H9 (cell line): Measurements from ENCODE around the gene GALNT7. TPM values are rescaled to one million over a fixed set of nuclear protein-coding genes. Genes with fewer than 3 reads are reported as not detected.

Source experiments
- DNase-seq: peaks from one replicate; pipeline ENCODE4 v3.0.0-alpha.2; 2017
- H2AFZ ChIP-seq: one replicate; pipeline ENCODE4 v1.6.1; 2013; ENCODE audit warnings: mild to moderate bottlenecking, low read length, control low read depth, moderate library complexity
- H2AK5ac ChIP-seq: 2 replicates; pipeline ENCODE4 v1.6.1; 2013; ENCODE audit warnings: low read length, control low read depth, mixed read lengths; ENCODE audit not compliant: insufficient read length
- H2BK120ac ChIP-seq: one replicate; pipeline ENCODE4 v1.6.1; 2013; ENCODE audit warnings: low read depth, mild to moderate bottlenecking, low read length, control low read depth, inconsistent platforms; ENCODE audit not compliant: poor library complexity, severe bottlenecking
- H2BK12ac ChIP-seq: 2 replicates; pipeline ENCODE4 v1.6.1; 2013; ENCODE audit warnings: low read length, control low read depth, mixed read lengths, low read depth; ENCODE audit not compliant: insufficient read length
- H2BK15ac ChIP-seq: 2 replicates; pipeline ENCODE4 v1.6.1; 2013; ENCODE audit warnings: low read depth, low read length, control low read depth
- H2BK20ac ChIP-seq: one replicate; pipeline ENCODE4 v1.6.1; 2013; ENCODE audit warnings: low read depth, mild to moderate bottlenecking, low read length, control low read depth, inconsistent platforms; ENCODE audit not compliant: poor library complexity, severe bottlenecking
- H2BK5ac ChIP-seq: 2 replicates; pipeline ENCODE4 v1.6.1; 2013; ENCODE audit warnings: low read length, control low read depth, mixed read lengths; ENCODE audit not compliant: insufficient read length
- H3K14ac ChIP-seq: 2 replicates; pipeline ENCODE4 v1.6.1; 2013; ENCODE audit warnings: low read length, control low read depth; ENCODE audit not compliant: insufficient read depth
- H3K18ac ChIP-seq: 2 replicates; pipeline ENCODE4 v1.6.1; 2013; ENCODE audit warnings: low read depth, mild to moderate bottlenecking, mixed read lengths, low read length, control low read depth; ENCODE audit not compliant: insufficient read length
- H3K23ac ChIP-seq: 2 replicates; pipeline ENCODE4 v1.6.1; 2013; ENCODE audit warnings: low read length, control low read depth, mixed read lengths, low read depth; ENCODE audit not compliant: insufficient read length
- H3K23me2 ChIP-seq: 2 replicates; pipeline ENCODE4 v1.6.1; 2013; ENCODE audit warnings: low read depth, mild to moderate bottlenecking, mixed read lengths, low read length, control low read depth; ENCODE audit not compliant: insufficient read length, poor library complexity, severe bottlenecking
- H3K27ac ChIP-seq: 2 replicates; pipeline ENCODE4 v1.5.1; 2013; ENCODE audit warnings: low read length, control low read depth, mixed read lengths, low read depth; ENCODE audit not compliant: insufficient read length
- H3K27me3 ChIP-seq: 2 replicates; pipeline ENCODE4 v1.6.1; 2013; ENCODE audit warnings: low read length, control low read depth, inconsistent platforms; ENCODE audit not compliant: insufficient read depth
- H3K4ac ChIP-seq: 2 replicates; pipeline ENCODE4 v1.6.1; 2013; ENCODE audit warnings: low read depth, mild to moderate bottlenecking, control low read depth, inconsistent platforms, low read length, moderate library complexity
- H3K4me1 ChIP-seq: 2 replicates; pipeline ENCODE4 v1.6.1; 2013; ENCODE audit warnings: low read length, control low read depth, inconsistent platforms; ENCODE audit not compliant: insufficient read depth
- H3K4me2 ChIP-seq: 2 replicates; pipeline ENCODE4 v1.6.1; 2013; ENCODE audit warnings: low read length, control low read depth, mixed read lengths; ENCODE audit not compliant: insufficient read length, insufficient read depth
- H3K56ac ChIP-seq: 2 replicates; pipeline ENCODE4 v1.6.1; 2013; ENCODE audit warnings: low read depth, mild to moderate bottlenecking, mixed read lengths, low read length, control low read depth; ENCODE audit not compliant: insufficient read length
- H3K79me1 ChIP-seq: 2 replicates; pipeline ENCODE4 v1.6.1; 2013; ENCODE audit warnings: low read depth, mild to moderate bottlenecking, moderate library complexity, low read length, control low read depth, inconsistent platforms; ENCODE audit not compliant: insufficient read depth, poor library complexity, severe bottlenecking
- H3K79me2 ChIP-seq: 2 replicates; pipeline ENCODE4 v1.6.1; 2013; ENCODE audit warnings: low read length, control low read depth, inconsistent platforms; ENCODE audit not compliant: insufficient read depth
- H3K9ac ChIP-seq: 2 replicates; pipeline ENCODE4 v1.6.1; 2013; ENCODE audit warnings: low read length, control low read depth, mixed read lengths; ENCODE audit not compliant: insufficient read length; ENCODE audit errors: extremely low read depth
- H3K9me3 ChIP-seq: one replicate; pipeline ENCODE4 v1.6.1; 2013; ENCODE audit warnings: low read depth, low read length, inconsistent platforms; ENCODE audit not compliant: control insufficient read depth
- H3T11ph ChIP-seq: one replicate; pipeline ENCODE4 v1.6.1; 2013; ENCODE audit warnings: mild to moderate bottlenecking, low read length, control low read depth, inconsistent platforms
- H4K20me1 ChIP-seq: one replicate; pipeline ENCODE4 v1.6.1; 2013; ENCODE audit not compliant: control insufficient read depth, insufficient read length, insufficient read depth
- H4K5ac ChIP-seq: 2 replicates; pipeline ENCODE4 v1.6.1; 2013; ENCODE audit warnings: low read depth, mild to moderate bottlenecking, mixed read lengths, low read length, control low read depth; ENCODE audit not compliant: insufficient read length
- H4K8ac ChIP-seq: replicated peaks from 2 replicates; pipeline ENCODE4 v1.6.1; 2013; ENCODE audit warnings: low read length, control low read depth, mixed read lengths, low read depth; ENCODE audit not compliant: insufficient read length
- H4K91ac ChIP-seq: 2 replicates; pipeline ENCODE4 v1.6.1; 2013; ENCODE audit warnings: low read depth, mild to moderate bottlenecking, moderate library complexity, mixed read lengths, low read length, control low read depth; ENCODE audit not compliant: insufficient read length
- H3K27ac Mint-ChIP-seq, 3 experiments: 2 replicates in 2 of 3; 3 replicates in 1 of 3; pipeline ENCODE4 v1.8.0; 2020 to 2021; ENCODE audit warnings: mixed read lengths in 3 of 3, mild to moderate bottlenecking in 1 of 3, moderate library complexity in 1 of 3
- H3K27me3 Mint-ChIP-seq: 2 replicates; pipeline ENCODE4 v1.8.0; 2021; ENCODE audit warnings: low read depth, mild to moderate bottlenecking, moderate library complexity, mixed read lengths
- H3K36me3 Mint-ChIP-seq, 3 experiments: 2 replicates in 2 of 3; 3 replicates in 1 of 3; pipeline ENCODE4 v1.8.0; 2020 to 2021; ENCODE audit warnings: low read depth in 3 of 3, mixed read lengths in 3 of 3; ENCODE audit not compliant: insufficient read depth in 1 of 3
- H3K4me1 Mint-ChIP-seq, 2 experiments: 2 replicates each; pipeline ENCODE4 v1.8.0; 2020; ENCODE audit warnings: mixed read lengths in 2 of 2
- H3K4me3 Mint-ChIP-seq, 2 experiments: 2 replicates in 1 of 2; 3 replicates in 1 of 2; pipeline ENCODE4 v1.8.0; 2020 to 2021; ENCODE audit warnings: mild to moderate bottlenecking in 2 of 2, mixed read lengths in 2 of 2, moderate library complexity in 1 of 2
- H3K9me3 Mint-ChIP-seq, 2 experiments: 2 replicates in 1 of 2; 3 replicates in 1 of 2; pipeline ENCODE4 v1.8.0; 2020; ENCODE audit warnings: mild to moderate bottlenecking in 2 of 2, mixed read lengths in 2 of 2, moderate library complexity in 1 of 2
- CTCF ChIP-seq: fragments of 200-600 bp; sonication (generic); conservative IDR thresholded peaks from 3 replicates; pipeline ENCODE4 v1.8.0; 2021; ENCODE audit warnings: antibody characterized with exemption, mild to moderate bottlenecking
- WGBS: extraction: QIAGEN DNeasy Blood & Tissue Kit; methylation state at CpG from one replicate; pipeline ENCODE4 v1.1.7; 2013; ENCODE audit warnings: missing lambda C conversion rate, low lambda C conversion rate, mixed read lengths; ENCODE audit not compliant: insufficient read length; ENCODE audit errors: extremely low coverage; 5-methylcytosine and 5-hydroxymethylcytosine counted together
- total RNA-seq: library from RNA; stranded (reverse); gene quantifications from 2 replicates; pipeline ENCODE4 v1.2.1, GENCODE V29; 2021

The GALNT7 gene
- total RNA-seq, 1 experiment from 2014 or later = 57.3 TPM

GRCh38 chr4:173139561-173139960, 29.1 kb upstream of the GALNT7 start:
- no peaks in the 10 kb centered on the region for H3K9me3 Mint-ChIP-seq
- no peak overlapping the region for H2BK15ac ChIP-seq
- H2BK12ac ChIP-seq = no peak overlapping the region
- H3K4me1 Mint-ChIP-seq = peaks cover 20% of the 10 kb centered on the region in 2 experiments
- DNase-seq = no peak
- H3K4me1 ChIP-seq = peaks cover 3% of the 10 kb centered on the region
- no peak overlapping the region for H3K4me3 Mint-ChIP-seq
- no peak overlapping the region for H4K91ac ChIP-seq
- H4K8ac ChIP-seq = no peak overlapping the region
- H3K4ac ChIP-seq = no peak overlapping the region
- H3K23me2 ChIP-seq = no peaks in the 10 kb centered on the region
- H3K23ac ChIP-seq = no peak overlapping the region
- H3K79me2 ChIP-seq = no peaks in the 10 kb centered on the region
- no peak overlapping the region; a peak in 1 of 7 replicates for H3K27ac Mint-ChIP-seq
- no peak overlapping the region for H3K14ac ChIP-seq
- H3K27me3 Mint-ChIP-seq = no peaks in the 10 kb centered on the region
- no peak for TF ChIP-seq CTCF
- H4K20me1 ChIP-seq = no peaks in the 10 kb centered on the region
- no peaks in the 10 kb centered on the region for H3K27me3 ChIP-seq
- no peak overlapping the region for H3K18ac ChIP-seq
- no peak overlapping the region for H3K27ac ChIP-seq
- no peak overlapping the region for H2BK20ac ChIP-seq
- H3T11ph ChIP-seq = no peak overlapping the region
- no peak overlapping the region for H2BK120ac ChIP-seq
- no peaks in the 10 kb centered on the region for H3K9me3 ChIP-seq
- WGBS = no CpG with 5 or more reads among the region's 2 CpGs
- H3K4me2 ChIP-seq = no peak overlapping the region
- no peak overlapping the region for H3K9ac ChIP-seq
- no peak overlapping the region for H2AK5ac ChIP-seq
- no peak overlapping the region for H3K56ac ChIP-seq
- H3K79me1 ChIP-seq = no peaks in the 10 kb centered on the region
- no peak overlapping the region for H4K5ac ChIP-seq
- H2AFZ ChIP-seq = no peak overlapping the region
- no peak overlapping the region for H2BK5ac ChIP-seq
- no peaks in the 10 kb centered on the region; a peak in 1 of 7 replicates for H3K36me3 Mint-ChIP-seq
